ENCODE measurements around the gene TBC1D19.
"Not testable (repeated sequence)": the region's sequence is repeated elsewhere in the genome, so short reads cannot be mapped to it uniquely, and the experiment has no call there.

TBC1D19 gene

GRCh38 chr4:26596843-26597242, 13.0 kb downstream of the TBC1D19 start:
- no peak for DNase-seq

GRCh38 chr4:26601204-26601603, 17.3 kb downstream of the TBC1D19 start:
- no peak for DNase-seq

- DNase-seq = no peak
Measured at GRCh38 chr4:26607776-26608175, 23.9 kb downstream of the TBC1D19 start.

- DNase-seq = no peak
Measured at GRCh38 chr4:26609391-26609790, 25.5 kb downstream of the TBC1D19 start.

- no peak for DNase-seq
Measured at GRCh38 chr4:26609868-26610267, 26.0 kb downstream of the TBC1D19 start.

- DNase-seq = no peak
Measured at GRCh38 chr4:26611372-26611771, 27.5 kb downstream of the TBC1D19 start.

GRCh38 chr4:26611885-26612284, 28.0 kb downstream of the TBC1D19 start:
- no peak for DNase-seq

GRCh38 chr4:26613237-26613636, 29.4 kb downstream of the TBC1D19 start:
- no peak for DNase-seq

GRCh38 chr4:26613735-26614134, 29.9 kb downstream of the TBC1D19 start:
- DNase-seq = no peak

GRCh38 chr4:26619784-26620183, 35.9 kb downstream of the TBC1D19 start:
- no peak for DNase-seq

GRCh38 chr4:26621366-26621765, 37.5 kb downstream of the TBC1D19 start:
- no peak for DNase-seq

GRCh38 chr4:26622913-26623312, 39.0 kb downstream of the TBC1D19 start:
- DNase-seq = no peak

GRCh38 chr4:26626658-26627057, 42.8 kb downstream of the TBC1D19 start:
- not testable (repeated sequence) for DNase-seq

- DNase-seq = no peak
Measured at GRCh38 chr4:26632916-26633315, 49.0 kb downstream of the TBC1D19 start.

- DNase-seq = no peak
Measured at GRCh38 chr4:26634237-26634636, 50.4 kb downstream of the TBC1D19 start.

- no peak for DNase-seq
Measured at GRCh38 chr4:26636458-26636857, 52.6 kb downstream of the TBC1D19 start.

- not testable (repeated sequence) for DNase-seq
Measured at GRCh38 chr4:26640639-26641038, 56.8 kb downstream of the TBC1D19 start.

GRCh38 chr4:26647523-26648224, 63.8 kb downstream of the TBC1D19 start:
- DNase-seq = no peak

- DNase-seq = no peak
Measured at GRCh38 chr4:26648260-26648659, 64.4 kb downstream of the TBC1D19 start.

GRCh38 chr4:26660261-26660660, 76.4 kb downstream of the TBC1D19 start:
- DNase-seq = no peak

- DNase-seq = no peak
Measured at GRCh38 chr4:26663888-26664287, 80.0 kb downstream of the TBC1D19 start.

- no peak for DNase-seq
Measured at GRCh38 chr4:26670903-26671537, 87.1 kb downstream of the TBC1D19 start.

- not testable (repeated sequence) for DNase-seq
Measured at GRCh38 chr4:26679040-26679695, 95.3 kb downstream of the TBC1D19 start.

Measured in amygdala (tissue), 56 donors.